ENCODE measurements around the gene SLC38A3. TPM values are rescaled to one million over a fixed set of nuclear protein-coding genes. Genes with fewer than 3 reads are reported as not detected.

Gene SLC38A3
- total and polyA plus RNA-seq, 2 of the 8 experiments (the other 6 are each of a cell fraction or from before 2014, with no cell fraction given), result 1.2 to 3.7 TPM

- TF ChIP-seq KDM4A (IDR thresholded peaks at IDR 0.05; ENCODE audit: low read depth, low read length, severe bottlenecking) (no peak), EP300 (IDR thresholded peaks at IDR 0.05; ENCODE audit: borderline replicate concordance in 1 of 2, low read depth in 2 of 2, low read length in 2 of 2) (no peak), TCF12 (IDR thresholded peaks at IDR 0.05; ENCODE audit: low read depth, low read length) (no peak), BCL11A (IDR thresholded peaks at IDR 0.05; ENCODE audit: low read depth in 2 of 2, low read length in 2 of 2) (no peak), GABPA (IDR thresholded peaks at IDR 0.05; ENCODE audit: borderline replicate concordance, insufficient read depth, low read length) (no peak), RBBP5 (IDR thresholded peaks at IDR 0.05; ENCODE audit: borderline replicate concordance, low read depth, low read length) (no peak)
These were observed 28.1 kb downstream of the SLC38A3 start (continued) for GRCh38 chr3:50233176-50233575.

Measured in H1 (cell line).